Panc1 (cell line): ENCODE data around the gene DUSP18. TPM values are rescaled to one million over a fixed set of nuclear protein-coding genes. Genes with fewer than 3 reads are reported as not detected.

Source experiments
- ATAC-seq: fragments of 200-7000 bp; cut with Tn5 transposase; 2 replicates; pipeline ENCODE4 v1.9.1; 2020; ENCODE audit warnings: mild to moderate bottlenecking, moderate library complexity
- BruUV-seq: library from RNA; stranded (reverse); fragments of 400-500 nt; replicated peaks from 2 replicates; lab custom pipeline; 2021; lab: Mats Ljungman, UMichigan
- CTCF ChIA-PET: fragments of 300-600 bp; sonication (Branson Sonifier 250); formaldehyde crosslinking; loops from one replicate; lab custom pipeline; 2022; ENCODE audit warnings: antibody characterized with exemption; lab: Charles Lee
- POLR2A ChIA-PET: fragments of 300-600 bp; sonication (Branson Sonifier 250); formaldehyde crosslinking; loops from one replicate; lab custom pipeline; 2022; ENCODE audit warnings: antibody characterized with exemption; lab: Charles Lee
- DNase-seq: peaks from one replicate; pipeline ENCODE4 v3.0.0-alpha.2; 2010; ENCODE audit warnings: low read depth, low spot score
- H3K27ac ChIP-seq: 2 replicates; pipeline ENCODE4 v1.5.1; 2011; ENCODE audit warnings: mild to moderate bottlenecking, low read length, inconsistent platforms
- H3K27me3 ChIP-seq: fragments of 200-500 bp; sonication (Bioruptor generic); 2 replicates; pipeline ENCODE4 v1.6.0; 2014; ENCODE audit warnings: low read length, inconsistent platforms; ENCODE audit not compliant: control insufficient read depth, insufficient read depth
- H3K36me3 ChIP-seq: fragments of 200-500 bp; sonication (Bioruptor generic); 2 replicates; pipeline ENCODE4 v1.5.1; 2014; ENCODE audit warnings: inconsistent platforms, mild to moderate bottlenecking, low read length, moderate library complexity; ENCODE audit not compliant: control insufficient read depth, insufficient read depth
- H3K4me1 ChIP-seq: 2 replicates; pipeline ENCODE4 v1.5.1; 2011; ENCODE audit warnings: inconsistent platforms, mild to moderate bottlenecking, low read length, moderate library complexity; ENCODE audit not compliant: control insufficient read depth, insufficient read depth
- H3K4me3 ChIP-seq, 2 experiments: 2 replicates each; pipeline ENCODE4 v1.5.1; 2011 to 2012; ENCODE audit warnings: low read depth in 2 of 2, low read length in 2 of 2, mild to moderate bottlenecking in 2 of 2, inconsistent platforms in 1 of 2, moderate library complexity in 1 of 2
- H3K9me3 ChIP-seq: fragments of 200-500 bp; sonication (Bioruptor generic); 2 replicates; pipeline ENCODE4 v1.5.1; 2014; ENCODE audit warnings: low read depth, mild to moderate bottlenecking, inconsistent platforms, low read length, moderate library complexity; ENCODE audit not compliant: control insufficient read depth, insufficient read depth
- CTCF ChIP-seq: fragments of 450-650 bp; IDR thresholded peaks from 2 replicates; pipeline ENCODE4 v1.5.1; 2017; ENCODE audit warnings: mild to moderate bottlenecking
- POLR2AphosphoS5 ChIP-seq: IDR thresholded peaks from 2 replicates; pipeline ENCODE4 v1.6.1; 2012; ENCODE audit warnings: mild to moderate bottlenecking, low read depth, low read length, moderate library complexity
- REST ChIP-seq, 2 experiments: IDR thresholded peaks; 2 replicates each; pipeline ENCODE4 v1.6.1; 2011 to 2012; ENCODE audit warnings: low read depth in 2 of 2, control low read depth in 1 of 2, low read length in 1 of 2, mild to moderate bottlenecking in 1 of 2, moderate library complexity in 1 of 2; ENCODE audit not compliant: insufficient read depth in 1 of 2
- SIN3A ChIP-seq: IDR thresholded peaks from 2 replicates; pipeline ENCODE4 v1.6.1; 2012; ENCODE audit warnings: low read depth, mild to moderate bottlenecking, low read length, moderate library complexity, borderline replicate concordance; ENCODE audit not compliant: insufficient read depth
- TCF7L2 ChIP-seq: IDR thresholded peaks from 2 replicates; pipeline ENCODE4 v1.6.1; 2011; ENCODE audit warnings: mild to moderate bottlenecking, low read depth, low read length, inconsistent platforms
- in situ Hi-C: cut with HindIII; loops from 2 replicates; pipeline ENCODE4 v1.10.0; 2016; ENCODE audit warnings: low sequenced_read_pairs, low pct_unique_long_range_greater_than_20kb
- intact Hi-C: fragments of 100-400 bp; cut with micrococcal nuclease; formaldehyde crosslinking; loops from one replicate; pipeline ENCODE4 v1.10.0; 2022; ENCODE audit not compliant: unreplicated experiment
- total RNA-seq: library from RNA; stranded (reverse); gene quantifications from one replicate; pipeline ENCODE4 v1.2.1, GENCODE V29; 2021; ENCODE audit not compliant: unreplicated experiment

DUSP18 gene
- total RNA-seq, 1 experiment from 2014 or later, result 15.4 TPM

GRCh38 chr22:30694640-30695350 is 27.1 kb upstream of the DUSP18 start, which contains the start of gene OSBP2:
OSBP2 (plus strand) TSS chr22:30694874; CDS start chr22:30694910, 36 bp downstream.
- in situ Hi-C loops (no loop called here), intact Hi-C loops (no loop called here)
- H3K36me3 ChIP-seq, result no peaks in the 10 kb centered on the region
- TF ChIP-seq TCF7L2 (no peak), REST (IDR thresholded peaks at IDR 0.05; ENCODE audit: insufficient read depth in 1 of 2, low read depth in 2 of 2, low read length in 1 of 2) (no peak), CTCF (no peak), SIN3A (no peak), POLR2AphosphoS5 (no peak)
- POLR2A ChIA-PET, result interaction anchor here (0.5 kb wide), 1 partner anchor 60 kb away, joined by 7 read pairs; no protein-coding TSS in a partner anchor
- H3K9me3 ChIP-seq, result no peaks in the 10 kb centered on the region
- no peaks in the 10 kb centered on the region for H3K27me3 ChIP-seq
- no peaks in the 10 kb centered on the region; the same call in 1 of the 2 replicates for H3K4me1 ChIP-seq
- CTCF ChIA-PET, result no interaction called here
- H3K4me3 ChIP-seq, result peak within 1 kb of the TSS; percentile 54 to 65
- DNase-seq (no peak), ATAC-seq (peak; percentile 78)
- H3K27ac ChIP-seq, result peak within 1 kb of the TSS; percentile 69
- no TSS peak for BruUV-seq

GRCh38 chr22:30694171-30694639 is 26.5 kb upstream of the DUSP18 start:
- no peaks in the 10 kb centered on the region for H3K27me3 ChIP-seq
- H3K4me1 ChIP-seq, result no peaks in the 10 kb centered on the region; the same call in 1 of the 2 replicates
- TF ChIP-seq POLR2AphosphoS5, result no peak
- TF ChIP-seq REST (IDR thresholded peaks at IDR 0.05; ENCODE audit: insufficient read depth in 1 of 2, low read depth in 2 of 2, low read length in 1 of 2), result no peak
- TF ChIP-seq SIN3A, result 0 out of 2 replicates have a peak, but pooled peaks have one; percentile 44
- TF ChIP-seq CTCF, result no peak
- no peak for TF ChIP-seq TCF7L2
- H3K4me3 ChIP-seq, result peak overlapping the region; percentile 54 to 65
- no TSS peak for BruUV-seq
- DNase-seq (no peak), ATAC-seq (peak; percentile 81)
- in situ Hi-C loops, result no loop called here
- ChIA-PET POLR2A (interaction anchor here (0.5 kb wide), 1 partner anchor 59 kb away, joined by 7 read pairs; no protein-coding TSS in a partner anchor), CTCF (no interaction called here)
- no peaks in the 10 kb centered on the region for H3K9me3 ChIP-seq
- H3K27ac ChIP-seq, result peak overlapping the region; percentile 69
- intact Hi-C loops, result no loop called here
- H3K36me3 ChIP-seq, result no peaks in the 10 kb centered on the region
